AG04450 (cell line): ENCODE measurements around the gene NEURL1B. TPM values are rescaled to one million over a fixed set of nuclear protein-coding genes. Genes with fewer than 3 reads are reported as not detected.
"Not testable (repeated sequence)": the region's sequence is repeated elsewhere in the genome, so short reads cannot be mapped to it uniquely, and the experiment has no call there.

Experiments used
- CTCF ChIA-PET: fragments of 300-600, 350-600 bp; formaldehyde crosslinking; extraction: SDS; loops from one replicate; lab custom pipeline; 2022; ENCODE audit warnings: antibody characterized with exemption, inconsistent platforms; lab: Charles Lee
- POLR2A ChIA-PET: fragments of 350-600 bp; formaldehyde crosslinking; extraction: SDS; loops from one replicate; lab custom pipeline; 2021; ENCODE audit warnings: antibody characterized with exemption, inconsistent platforms; lab: Yijun Ruan, JAX
- DNase-seq: peaks from one replicate; pipeline ENCODE4 v3.0.0-alpha.2; 2011; ENCODE audit warnings: low read depth, low spot score
- H3K27ac ChIP-seq: one replicate; pipeline ENCODE4 v1.5.1; 2012; ENCODE audit warnings: low read depth, low read length, control low read depth
- H3K27me3 ChIP-seq: one replicate; pipeline ENCODE4 v1.6.0; 2012; ENCODE audit warnings: low read length; ENCODE audit not compliant: control insufficient read depth, insufficient read depth
- H3K4me3 ChIP-seq: 2 replicates; pipeline ENCODE4 v1.5.1; 2011; ENCODE audit warnings: mild to moderate bottlenecking, low read depth, low read length, control low read depth
- H3K9me3 ChIP-seq: 2 replicates; pipeline ENCODE4 v1.5.1; 2012; ENCODE audit warnings: low read length; ENCODE audit not compliant: control insufficient read depth, insufficient read depth
- polyA plus RNA-seq: library from polyadenylated mRNA; depleted of rRNA; stranded (reverse); fragments of >200 nt; gene quantifications from 2 replicates; pipeline ENCODE4 v1.2.3, GENCODE V29; 2011
- TF ChIP-seq, protein P1 (sequence below): IDR thresholded peaks from 2 replicates; pipeline ENCODE4 v1.5.1; 2011; ENCODE audit warnings: low read depth, low read length, control low read depth, inconsistent platforms

The NEURL1B gene
- polyA plus RNA-seq, 1 experiment, result 1.8 TPM

DNA sequence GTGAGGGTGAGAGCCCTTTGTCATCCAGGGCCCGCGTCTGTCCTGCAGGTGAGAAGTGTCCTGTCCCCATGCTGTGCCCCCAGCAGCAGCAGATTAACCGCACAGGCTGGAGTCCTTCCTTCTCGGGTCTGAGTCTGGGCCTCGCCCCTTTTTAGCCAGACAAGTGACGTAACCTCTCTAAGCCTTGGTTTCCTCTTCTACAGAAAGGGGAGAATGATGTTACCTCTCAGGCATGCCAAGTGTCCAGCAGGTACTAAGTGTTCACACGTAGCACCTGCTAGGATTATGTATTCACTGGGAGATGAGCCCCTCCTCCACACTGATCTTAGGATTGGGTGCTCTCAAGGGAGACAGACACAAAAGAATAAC is 6.9 kb downstream of the NEURL1B start:
- Histone ChIP-seq H3K4me3 (no peak overlapping the region), H3K9me3 (no peaks in the 10 kb centered on the region), H3K27ac (no peak overlapping the region), H3K27me3 (no peaks in the 10 kb centered on the region)
- ChIA-PET CTCF (interaction anchor here (2.0 kb wide), 1 partner anchor 11 kb away, joined by 5 read pairs; no protein-coding TSS in a partner anchor), POLR2A (no interaction called here)
- TF ChIP-seq, protein P1, sequence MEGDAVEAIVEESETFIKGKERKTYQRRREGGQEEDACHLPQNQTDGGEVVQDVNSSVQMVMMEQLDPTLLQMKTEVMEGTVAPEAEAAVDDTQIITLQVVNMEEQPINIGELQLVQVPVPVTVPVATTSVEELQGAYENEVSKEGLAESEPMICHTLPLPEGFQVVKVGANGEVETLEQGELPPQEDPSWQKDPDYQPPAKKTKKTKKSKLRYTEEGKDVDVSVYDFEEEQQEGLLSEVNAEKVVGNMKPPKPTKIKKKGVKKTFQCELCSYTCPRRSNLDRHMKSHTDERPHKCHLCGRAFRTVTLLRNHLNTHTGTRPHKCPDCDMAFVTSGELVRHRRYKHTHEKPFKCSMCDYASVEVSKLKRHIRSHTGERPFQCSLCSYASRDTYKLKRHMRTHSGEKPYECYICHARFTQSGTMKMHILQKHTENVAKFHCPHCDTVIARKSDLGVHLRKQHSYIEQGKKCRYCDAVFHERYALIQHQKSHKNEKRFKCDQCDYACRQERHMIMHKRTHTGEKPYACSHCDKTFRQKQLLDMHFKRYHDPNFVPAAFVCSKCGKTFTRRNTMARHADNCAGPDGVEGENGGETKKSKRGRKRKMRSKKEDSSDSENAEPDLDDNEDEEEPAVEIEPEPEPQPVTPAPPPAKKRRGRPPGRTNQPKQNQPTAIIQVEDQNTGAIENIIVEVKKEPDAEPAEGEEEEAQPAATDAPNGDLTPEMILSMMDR, result no peak
- no peak for DNase-seq

DNA sequence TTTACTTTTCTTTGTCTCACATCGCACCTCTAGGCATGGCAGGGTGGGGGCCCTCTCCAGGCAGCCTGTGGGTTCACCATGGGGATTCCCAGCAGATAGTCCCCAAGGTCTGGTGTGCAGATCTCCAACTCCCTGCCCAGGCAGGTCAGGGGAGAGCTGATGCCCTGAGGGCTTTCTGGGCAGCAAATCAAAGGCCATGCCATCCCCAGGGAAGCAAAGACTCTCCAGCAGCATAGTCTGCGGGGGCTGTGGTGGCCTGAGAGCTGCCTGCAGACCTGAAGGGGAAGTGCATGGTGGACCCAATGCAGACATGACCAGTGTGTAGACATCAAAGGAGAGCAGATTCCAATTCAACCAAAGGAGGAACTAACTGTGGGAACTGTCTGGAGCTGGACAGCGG is 7.7 kb downstream of the NEURL1B start:
- TF ChIP-seq, protein P1, result no peak
- ChIA-PET CTCF (no interaction called here), POLR2A (no interaction called here)
- Histone ChIP-seq H3K9me3 (no peaks in the 10 kb centered on the region), H3K4me3 (no peak overlapping the region), H3K27me3 (no peaks in the 10 kb centered on the region), H3K27ac (no peak overlapping the region)
- no peak for DNase-seq

DNA sequence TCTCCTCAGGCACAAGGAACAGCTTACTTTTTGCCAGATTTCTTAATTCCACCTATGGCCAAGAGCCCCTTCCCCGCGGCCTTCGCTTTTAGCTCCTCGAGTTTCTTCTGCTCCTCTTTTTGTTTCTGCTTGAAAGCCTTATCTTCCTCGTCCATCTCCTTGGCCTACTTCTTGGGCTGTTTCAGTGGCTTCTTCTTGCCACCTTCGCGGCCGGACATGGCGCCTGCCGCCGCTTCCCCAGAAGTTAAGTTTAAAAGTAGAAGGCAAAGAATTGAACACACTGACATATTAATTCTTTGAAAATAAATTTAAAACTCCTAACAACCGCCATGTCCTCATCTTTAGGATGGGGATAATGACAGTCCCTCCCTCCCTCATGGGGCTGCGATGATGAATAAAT is 15.4 kb downstream of the NEURL1B start:
- DNase-seq, H3K4me3 ChIP-seq, POLR2A ChIA-PET, H3K27ac ChIP-seq, H3K27me3 ChIP-seq, CTCF ChIA-PET: not testable (repeated sequence)
- H3K9me3 ChIP-seq, result peaks cover 21% of the 10 kb centered on the region

DNA sequence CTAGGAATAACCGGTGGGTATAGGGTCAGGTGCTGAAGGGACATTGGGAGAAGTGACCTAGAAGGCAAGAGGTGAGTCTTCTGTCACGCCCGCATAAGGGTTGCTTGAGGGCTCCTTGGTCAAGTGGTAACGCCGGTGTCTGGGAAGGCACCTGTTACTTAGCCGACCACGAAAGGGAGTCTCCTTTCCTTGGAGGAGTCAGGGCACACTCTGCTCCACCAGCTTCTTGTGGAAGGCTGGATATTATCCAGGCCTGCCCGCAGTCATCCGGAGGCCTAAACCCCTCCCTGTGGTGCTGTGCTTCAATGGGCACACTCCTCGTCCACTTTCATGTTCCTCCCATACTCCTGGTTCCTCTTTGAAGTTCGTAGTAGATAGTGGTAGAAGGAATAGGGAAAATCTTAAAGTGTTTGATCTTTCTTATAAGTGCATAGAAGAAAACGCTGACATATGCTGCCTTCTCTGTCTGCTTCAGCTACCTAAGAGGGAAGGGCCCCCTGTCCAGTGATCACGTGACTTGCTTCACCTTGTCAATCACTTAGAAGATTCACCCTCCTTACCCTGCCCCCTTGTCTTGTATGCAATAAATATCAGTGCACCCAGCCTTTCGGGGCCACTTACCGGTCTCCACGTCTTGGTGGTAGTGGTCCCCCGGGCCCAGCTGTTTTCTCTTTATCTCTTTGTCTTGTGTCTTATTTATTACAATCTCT is 16.6 kb downstream of the NEURL1B start:
- POLR2A ChIA-PET, H3K27ac ChIP-seq, H3K4me3 ChIP-seq, H3K27me3 ChIP-seq, DNase-seq: not testable (repeated sequence)
- CTCF ChIA-PET, result interaction anchor here (1.4 kb wide), 1 partner anchor 14 kb away, joined by 3 read pairs; no protein-coding TSS in a partner anchor
- peaks cover 21% of the 10 kb centered on the region for H3K9me3 ChIP-seq

DNA sequence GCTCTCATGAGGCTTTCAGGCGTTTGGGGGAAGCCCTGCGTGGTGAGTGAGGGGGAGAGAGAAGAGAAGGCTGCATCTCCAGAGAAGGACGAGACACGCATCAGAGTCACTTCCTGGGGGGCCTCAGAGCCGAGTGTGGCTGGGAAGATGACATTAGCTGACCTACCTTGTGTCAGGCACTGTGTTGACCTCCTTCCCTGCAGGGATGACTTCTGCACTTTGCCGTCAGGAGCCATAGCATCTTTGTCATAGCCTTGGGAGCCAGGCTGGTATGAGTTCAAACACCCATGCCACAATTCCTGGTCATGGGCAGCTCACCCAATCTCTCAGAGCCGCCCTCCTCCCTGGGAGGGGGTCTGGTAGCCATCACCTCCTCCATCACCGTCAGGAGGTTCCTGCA is 17.3 kb downstream of the NEURL1B start:
- TF ChIP-seq, protein P1, result no peak
- CTCF ChIA-PET, result interaction anchor here (1.2 to 1.4 kb wide), 2 partner anchors 11 to 15 kb away, joined by 3 to 5 read pairs; no protein-coding TSS in a partner anchor
- no peak for DNase-seq
- no peaks in the 10 kb centered on the region for H3K27me3 ChIP-seq
- H3K4me3 ChIP-seq, result no peak overlapping the region
- peak overlapping the region; percentile 97 for H3K27ac ChIP-seq
- POLR2A ChIA-PET, result interaction anchor here (0.7 kb wide), 1 partner anchor 41 kb away, joined by 3 read pairs; no protein-coding TSS in a partner anchor
- H3K9me3 ChIP-seq, result peaks cover 21% of the 10 kb centered on the region

DNA sequence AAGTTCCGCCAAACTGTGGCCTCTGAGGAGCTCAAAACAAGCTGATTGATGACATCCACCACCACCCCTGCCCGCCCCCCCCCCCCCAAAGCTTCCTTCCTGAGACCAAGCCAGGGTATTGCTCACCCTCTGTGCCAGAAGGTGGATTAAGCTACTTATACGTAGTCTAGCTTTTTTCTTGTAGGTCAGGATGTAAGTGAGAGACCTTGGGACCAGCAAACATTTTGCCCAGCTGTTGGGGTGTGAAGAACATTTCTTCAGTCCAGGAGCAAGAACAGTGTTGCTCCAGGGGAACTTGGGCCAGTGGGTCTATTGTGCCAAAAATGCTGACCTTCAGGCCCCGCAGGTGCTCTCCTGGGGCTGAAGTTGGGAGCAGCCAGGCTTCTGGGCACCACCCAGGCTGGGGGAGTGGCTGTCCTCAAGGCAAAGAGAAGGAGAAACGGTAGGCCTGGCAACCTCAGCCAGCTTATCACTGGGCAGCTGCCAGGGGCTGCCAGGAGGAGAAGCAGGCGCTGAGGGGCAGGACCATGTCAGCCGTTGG is 18.0 kb downstream of the NEURL1B start:
- Histone ChIP-seq H3K4me3 (no peak overlapping the region), H3K9me3 (peaks cover 21% of the 10 kb centered on the region), H3K27ac (peak overlapping the region; percentile 97), H3K27me3 (no peaks in the 10 kb centered on the region)
- CTCF ChIA-PET, result interaction anchor here (1.2 to 1.5 kb wide), 3 partner anchors 12 to 39 kb away, joined by 3 to 5 read pairs (median 5); no protein-coding TSS in a partner anchor
- DNase-seq, result no peak
- TF ChIP-seq, protein P1, result no peak
- POLR2A ChIA-PET, result interaction anchor here (0.6 to 0.7 kb wide), 2 partner anchors 24 to 42 kb away, joined by 3 to 9 read pairs; no protein-coding TSS in a partner anchor
